Loucy (cell line): ENCODE measurements around the gene NCOR2.

Experiments
- EZH2phosphoT487 ChIP-seq: fragments of 200-600 bp; IDR thresholded peaks from 2 replicates; pipeline ENCODE4 v1.6.1; 2018; ENCODE audit warnings: antibody characterized with exemption, mild to moderate bottlenecking, moderate library complexity, borderline replicate concordance
- TF ChIP-seq, protein P1 (sequence below): fragments of 200-600 bp; sonication (generic); conservative IDR thresholded peaks from 2 replicates; pipeline ENCODE4 v1.5.1; 2014; ENCODE audit warnings: mild to moderate bottlenecking, antibody characterized with exemption, low read length

DNA sequence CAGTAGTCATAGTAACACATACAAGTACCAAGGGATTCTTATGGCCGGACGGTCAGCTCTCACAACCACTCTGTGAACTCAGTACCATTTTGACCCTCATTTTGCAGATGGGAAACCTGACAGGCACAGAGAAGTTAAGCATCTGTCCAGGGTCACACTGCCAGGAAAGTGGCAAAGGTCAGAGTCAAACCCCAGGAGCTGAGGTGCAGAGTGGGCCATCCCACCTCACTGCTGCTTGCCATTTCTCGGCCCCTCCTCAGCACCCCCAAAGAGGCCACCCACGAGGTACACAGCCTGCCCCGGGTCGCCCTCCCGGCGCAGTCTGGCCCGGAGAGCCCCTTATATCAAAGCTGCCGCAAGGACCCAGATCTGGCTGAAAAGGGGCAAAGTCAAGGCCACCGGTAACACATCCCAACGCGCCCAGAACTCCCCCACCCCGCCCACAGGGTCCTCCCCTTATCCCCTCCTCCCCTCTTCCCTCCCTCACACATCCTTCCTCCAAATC lies 1.7 kb downstream of the NCOR2 start:
- TF ChIP-seq, protein P1, sequence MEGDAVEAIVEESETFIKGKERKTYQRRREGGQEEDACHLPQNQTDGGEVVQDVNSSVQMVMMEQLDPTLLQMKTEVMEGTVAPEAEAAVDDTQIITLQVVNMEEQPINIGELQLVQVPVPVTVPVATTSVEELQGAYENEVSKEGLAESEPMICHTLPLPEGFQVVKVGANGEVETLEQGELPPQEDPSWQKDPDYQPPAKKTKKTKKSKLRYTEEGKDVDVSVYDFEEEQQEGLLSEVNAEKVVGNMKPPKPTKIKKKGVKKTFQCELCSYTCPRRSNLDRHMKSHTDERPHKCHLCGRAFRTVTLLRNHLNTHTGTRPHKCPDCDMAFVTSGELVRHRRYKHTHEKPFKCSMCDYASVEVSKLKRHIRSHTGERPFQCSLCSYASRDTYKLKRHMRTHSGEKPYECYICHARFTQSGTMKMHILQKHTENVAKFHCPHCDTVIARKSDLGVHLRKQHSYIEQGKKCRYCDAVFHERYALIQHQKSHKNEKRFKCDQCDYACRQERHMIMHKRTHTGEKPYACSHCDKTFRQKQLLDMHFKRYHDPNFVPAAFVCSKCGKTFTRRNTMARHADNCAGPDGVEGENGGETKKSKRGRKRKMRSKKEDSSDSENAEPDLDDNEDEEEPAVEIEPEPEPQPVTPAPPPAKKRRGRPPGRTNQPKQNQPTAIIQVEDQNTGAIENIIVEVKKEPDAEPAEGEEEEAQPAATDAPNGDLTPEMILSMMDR: no peak
- no peak for TF ChIP-seq EZH2phosphoT487
